Measurements from ENCODE around the gene SIGLEC5.
A peak's percentile ranks its signal among the peaks of the same experiment; 100 is the strongest.
"Not testable (repeated sequence)": the region's sequence is repeated elsewhere in the genome, so short reads cannot be mapped to it uniquely, and the experiment has no call there.

SIGLEC5 gene, protein sequence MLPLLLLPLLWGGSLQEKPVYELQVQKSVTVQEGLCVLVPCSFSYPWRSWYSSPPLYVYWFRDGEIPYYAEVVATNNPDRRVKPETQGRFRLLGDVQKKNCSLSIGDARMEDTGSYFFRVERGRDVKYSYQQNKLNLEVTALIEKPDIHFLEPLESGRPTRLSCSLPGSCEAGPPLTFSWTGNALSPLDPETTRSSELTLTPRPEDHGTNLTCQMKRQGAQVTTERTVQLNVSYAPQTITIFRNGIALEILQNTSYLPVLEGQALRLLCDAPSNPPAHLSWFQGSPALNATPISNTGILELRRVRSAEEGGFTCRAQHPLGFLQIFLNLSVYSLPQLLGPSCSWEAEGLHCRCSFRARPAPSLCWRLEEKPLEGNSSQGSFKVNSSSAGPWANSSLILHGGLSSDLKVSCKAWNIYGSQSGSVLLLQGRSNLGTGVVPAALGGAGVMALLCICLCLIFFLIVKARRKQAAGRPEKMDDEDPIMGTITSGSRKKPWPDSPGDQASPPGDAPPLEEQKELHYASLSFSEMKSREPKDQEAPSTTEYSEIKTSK

DNA sequence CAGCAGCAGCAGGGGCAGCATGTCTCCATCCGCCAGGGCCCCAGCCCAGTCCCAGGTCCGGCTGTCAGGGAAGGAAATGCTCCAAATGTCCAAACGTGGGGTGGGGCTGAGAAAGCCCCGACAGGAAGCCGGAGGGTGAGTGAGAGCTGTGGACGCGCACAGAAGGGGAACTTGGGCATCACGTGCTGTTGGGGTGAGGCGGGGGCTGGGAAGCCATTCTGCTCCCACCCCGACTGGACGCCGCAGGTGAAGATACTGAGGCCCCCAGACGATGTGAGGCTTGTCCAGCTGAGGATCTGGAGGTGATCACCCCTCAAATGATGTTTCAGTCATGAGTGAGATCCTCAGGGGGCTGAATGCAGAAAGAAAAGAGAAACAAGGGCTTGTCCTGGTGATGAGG is at the start of gene SIGLEC5:
SIGLEC5 (minus strand) TSS at position 87 of the 400 bp plus-strand sequence; CDS start at position 21, 66 bp downstream.
- DNase-seq: not testable (repeated sequence)

DNA sequence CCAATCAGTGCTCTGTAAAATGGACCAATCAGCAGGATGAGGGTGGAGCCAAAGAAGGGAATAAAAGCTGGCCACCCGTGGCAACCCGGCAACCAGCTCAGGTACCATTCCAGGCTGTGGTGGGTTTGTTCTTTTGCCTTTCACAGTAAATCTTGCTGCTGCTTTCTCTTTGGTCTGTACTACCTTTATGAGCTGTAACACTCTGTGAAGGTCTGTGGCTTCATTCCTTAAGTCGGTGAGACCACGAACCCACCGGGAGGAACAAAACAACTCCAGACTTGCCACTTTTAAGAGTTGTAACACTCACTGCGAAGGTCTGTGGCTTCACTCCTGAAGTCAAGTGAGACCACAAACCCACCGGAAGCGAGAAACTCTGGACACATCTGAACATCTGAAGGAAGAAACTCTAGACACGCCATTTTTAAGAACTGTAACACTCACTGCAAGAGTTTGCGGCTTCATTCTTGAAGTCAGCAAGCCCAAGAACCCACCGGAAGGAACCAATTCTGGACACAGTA is 46.4 kb upstream of the SIGLEC5 start:
- DNase-seq: no peak

DNA sequence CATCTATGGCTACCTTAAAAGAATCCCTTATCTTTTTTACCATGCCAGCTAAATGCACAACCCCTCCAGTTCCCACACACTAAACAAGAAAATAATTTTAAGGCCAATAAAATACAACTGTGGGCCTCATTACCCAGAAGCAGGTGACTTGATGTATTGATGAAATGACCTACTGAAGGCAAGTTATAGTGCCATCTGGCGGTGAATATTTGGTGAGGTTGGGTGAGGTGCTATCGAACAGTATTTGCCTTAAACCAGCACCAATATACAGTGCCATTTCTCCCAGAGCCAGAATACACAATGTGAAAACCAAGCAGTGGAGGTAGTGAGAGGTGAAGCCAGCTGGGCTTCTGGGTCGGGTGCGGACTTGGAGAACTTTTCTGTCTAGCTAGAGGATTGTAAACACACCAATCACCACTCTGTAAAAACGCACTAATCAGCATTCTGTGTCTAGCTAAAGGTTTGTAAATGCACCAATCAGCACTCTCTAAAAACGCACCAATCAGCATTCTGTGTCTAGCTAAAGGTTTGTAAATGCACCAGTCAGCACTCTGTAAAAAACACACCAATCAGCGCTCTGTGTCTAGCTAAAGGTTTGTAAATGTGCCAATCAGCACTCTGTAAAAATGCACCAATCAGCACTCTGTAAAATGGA is 45.8 kb upstream of the SIGLEC5 start:
- not testable (repeated sequence) for DNase-seq

DNA sequence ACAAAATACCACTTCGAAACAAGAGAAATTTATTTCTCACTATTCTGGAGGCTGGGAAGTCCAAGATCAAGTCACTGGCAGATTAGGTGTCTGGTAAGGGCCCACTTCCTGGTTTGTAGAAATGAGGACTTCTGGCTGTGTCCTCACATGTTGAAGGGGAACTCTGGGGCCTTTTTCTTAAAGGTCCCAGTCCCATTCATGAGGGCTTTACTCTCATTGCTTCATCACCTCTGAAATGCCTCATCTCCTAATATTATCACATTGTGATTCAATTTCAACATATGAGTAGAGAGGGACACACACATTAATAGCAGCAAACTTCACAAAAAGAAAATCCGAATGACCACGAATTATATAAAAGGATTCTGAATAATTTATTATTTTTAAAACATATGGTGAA is 38.0 kb upstream of the SIGLEC5 start:
- no peak for DNase-seq

DNA sequence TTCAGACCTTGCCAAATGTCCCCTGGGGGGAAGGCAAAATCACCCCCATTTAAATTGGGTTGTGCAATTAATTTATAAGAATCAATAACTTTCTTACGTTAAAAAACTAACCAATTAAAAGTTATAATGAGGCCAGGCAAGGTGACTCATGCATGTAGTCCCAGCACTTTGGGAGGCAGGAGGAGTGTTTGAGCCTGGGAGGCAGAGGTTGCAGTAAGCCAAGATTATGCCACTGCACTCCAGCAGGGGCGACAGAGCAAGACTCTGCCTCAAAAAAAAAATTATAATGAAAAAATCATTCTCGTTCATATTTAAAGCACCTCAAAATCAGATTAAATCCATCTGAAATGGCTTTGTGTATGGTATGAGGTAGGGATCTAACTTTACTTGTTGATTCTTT is 34.8 kb upstream of the SIGLEC5 start:
- DNase-seq: no peak

DNA sequence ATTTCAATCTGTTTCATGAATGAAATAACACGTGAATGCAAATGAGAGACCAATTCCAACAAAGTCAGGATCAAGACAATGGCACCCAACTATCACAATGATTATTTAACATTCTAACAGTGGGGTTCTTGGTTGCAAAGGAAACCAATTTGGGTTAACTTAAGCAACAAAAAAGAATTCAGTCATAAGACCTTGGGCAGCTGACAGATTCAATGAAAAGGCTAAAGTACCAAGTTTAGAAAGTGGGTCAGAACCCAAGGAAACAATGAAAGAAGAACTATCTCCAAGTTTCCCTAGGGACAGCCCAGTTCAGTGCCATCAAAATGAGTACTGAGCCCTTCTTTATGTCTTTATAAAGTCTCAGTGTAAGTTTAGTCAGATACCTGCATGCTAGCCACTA is 33.9 kb upstream of the SIGLEC5 start:
- DNase-seq: no peak

DNA sequence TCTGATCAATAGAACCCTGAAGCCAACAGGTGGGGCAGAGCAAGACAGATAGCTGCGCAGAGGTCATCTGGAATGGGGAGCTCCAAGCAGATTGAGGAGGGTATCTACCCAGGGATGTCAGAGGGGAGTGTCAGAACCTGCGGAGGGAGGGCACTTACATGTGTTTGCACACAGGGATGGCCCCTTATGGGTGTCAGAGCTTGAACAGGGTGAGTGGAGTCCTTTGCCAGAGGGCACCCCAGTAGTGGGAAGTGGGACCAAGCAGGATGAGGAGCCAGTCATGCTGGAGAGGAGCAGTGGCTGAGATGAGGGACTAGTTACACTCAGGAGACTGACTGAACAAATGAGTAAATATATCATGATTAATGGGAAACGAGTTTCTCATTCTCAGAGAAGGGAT is 33.4 kb upstream of the SIGLEC5 start:
- no peak for DNase-seq

DNA sequence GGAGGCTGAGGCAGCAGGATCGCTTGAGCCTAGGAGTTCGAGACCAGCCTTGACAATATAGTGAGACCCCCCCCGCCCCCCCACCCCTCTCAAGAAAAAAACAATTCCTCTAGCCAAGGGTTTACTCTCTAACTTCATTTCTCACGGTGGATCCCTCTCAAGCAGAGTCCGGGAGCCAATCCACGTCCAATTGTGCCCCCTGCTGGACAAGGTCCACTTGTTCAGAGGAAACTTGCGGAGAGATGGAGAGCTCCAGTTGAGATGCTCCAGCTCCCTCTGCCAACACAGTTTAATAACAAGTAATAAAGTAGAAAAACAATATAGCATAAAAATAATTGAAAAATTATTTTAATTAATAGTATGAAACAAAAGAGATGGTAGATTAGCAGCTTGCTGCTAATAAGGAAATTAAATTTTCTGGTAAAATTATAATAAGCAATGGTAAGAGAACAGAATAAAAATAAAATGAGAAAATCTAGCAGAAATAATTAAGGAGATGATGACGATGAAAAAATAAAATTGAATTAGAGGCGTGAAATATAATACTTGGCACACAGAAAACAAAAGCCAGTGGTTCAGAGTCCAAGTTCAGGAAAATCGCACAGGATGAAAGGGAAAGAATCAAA is 30.9 kb upstream of the SIGLEC5 start:
- DNase-seq: peak; percentile 77

DNA sequence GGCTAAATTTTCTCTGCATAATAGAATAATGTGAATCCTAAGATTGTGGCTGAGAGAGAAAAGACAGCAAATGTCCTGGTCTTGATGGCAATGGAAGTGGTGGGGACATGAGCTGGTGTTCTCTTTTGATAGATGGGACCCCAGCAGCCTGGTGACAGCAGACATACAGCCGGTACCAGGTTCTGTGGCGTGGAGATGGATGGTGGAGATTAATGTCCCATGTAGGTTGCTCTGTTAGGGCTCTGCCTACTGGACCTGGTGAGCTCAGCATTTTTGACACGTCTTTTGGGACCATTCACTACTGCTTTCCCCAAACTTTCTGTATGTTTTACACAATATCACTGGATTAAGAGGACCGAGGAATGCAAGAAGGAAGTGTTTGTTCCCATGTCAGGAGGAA is 24.6 kb upstream of the SIGLEC5 start:
- DNase-seq: no peak

DNA sequence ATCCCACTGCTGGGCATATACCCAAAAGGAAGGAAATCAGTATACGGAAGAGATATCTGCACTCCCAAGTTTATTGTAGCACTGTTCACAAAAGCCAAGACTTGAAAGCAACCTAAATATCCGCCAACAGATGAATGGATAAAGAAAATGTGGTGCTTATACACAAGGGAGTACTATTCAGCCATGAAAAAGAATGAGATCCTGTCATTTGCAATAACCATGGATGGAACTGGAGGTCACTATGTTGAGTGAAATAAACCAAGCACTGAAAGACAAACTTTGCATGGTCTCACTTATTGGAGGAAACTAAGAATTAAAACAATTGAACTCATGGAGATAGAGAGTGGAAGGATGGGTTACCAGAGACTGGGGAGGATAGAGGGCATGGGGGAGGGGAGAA is 23.0 kb upstream of the SIGLEC5 start:
- DNase-seq: no peak

DNA sequence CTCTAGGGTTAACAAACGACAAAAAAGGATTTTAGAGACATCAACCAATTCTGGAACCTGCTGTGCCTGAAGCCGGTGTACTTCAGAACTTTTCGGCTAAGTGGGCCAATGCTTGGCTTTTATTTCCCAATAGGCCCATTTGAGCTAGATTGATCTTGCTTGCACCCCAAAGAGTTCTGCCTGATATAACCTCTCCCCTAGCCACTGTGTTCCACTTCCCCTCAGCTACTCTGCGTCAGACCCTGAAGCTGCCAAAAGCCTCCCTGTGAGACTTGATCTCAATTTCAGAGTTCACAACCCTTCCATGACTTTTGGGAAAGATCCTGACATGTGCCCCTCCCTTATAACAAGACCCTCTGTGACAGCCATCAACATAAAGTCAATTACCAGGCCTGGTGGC is 22.1 kb upstream of the SIGLEC5 start:
- DNase-seq: no peak

DNA sequence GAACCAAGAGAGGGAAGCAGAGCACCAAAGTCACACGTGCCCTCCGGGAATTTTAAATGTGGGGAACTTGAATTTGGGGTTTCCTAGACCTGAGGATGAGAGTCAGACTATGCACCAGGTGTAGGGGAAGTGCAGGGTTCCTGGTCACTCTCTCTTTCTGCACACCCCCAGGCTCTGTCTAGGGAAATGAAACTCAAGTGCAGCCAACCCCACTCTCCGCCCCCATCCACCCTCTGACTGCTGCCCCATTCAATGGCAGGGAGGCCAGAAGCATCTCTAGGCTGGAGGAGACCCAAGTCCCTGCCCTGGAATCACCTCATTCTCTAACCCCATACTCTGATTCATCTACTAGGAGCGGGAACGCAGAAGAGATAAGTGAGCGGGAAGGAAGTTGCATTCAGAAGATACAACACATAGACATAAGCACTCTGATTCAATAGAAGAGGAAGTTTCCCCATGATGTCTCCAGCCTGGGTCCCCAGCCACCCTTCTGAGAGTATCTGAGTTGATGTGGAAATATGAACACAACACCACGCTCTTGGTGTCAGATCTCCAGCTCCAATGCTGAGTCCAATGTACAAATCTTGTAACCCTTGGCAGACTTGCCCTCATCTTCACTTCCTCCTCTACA is 21.1 kb upstream of the SIGLEC5 start:
- no peak for DNase-seq

DNA sequence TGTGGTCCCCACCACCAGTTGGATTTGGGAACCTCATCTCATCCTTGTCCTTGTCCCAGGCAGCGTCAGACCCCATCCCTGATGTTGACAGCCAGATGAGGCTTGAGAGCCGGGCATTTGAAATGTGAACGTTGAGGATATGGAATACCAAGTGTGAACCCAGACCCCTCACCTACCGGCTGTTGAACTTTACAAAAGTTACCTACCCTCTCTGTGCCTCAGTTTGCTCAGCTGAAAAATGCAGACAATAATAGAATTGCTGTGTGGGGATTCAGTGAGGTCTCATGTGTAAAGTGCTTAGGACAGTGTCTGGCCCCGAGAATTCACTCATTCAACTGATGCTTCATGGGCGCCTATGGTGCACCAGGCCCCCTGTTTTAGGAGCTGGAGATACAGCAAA is 17.1 kb upstream of the SIGLEC5 start:
- no peak for DNase-seq

DNA sequence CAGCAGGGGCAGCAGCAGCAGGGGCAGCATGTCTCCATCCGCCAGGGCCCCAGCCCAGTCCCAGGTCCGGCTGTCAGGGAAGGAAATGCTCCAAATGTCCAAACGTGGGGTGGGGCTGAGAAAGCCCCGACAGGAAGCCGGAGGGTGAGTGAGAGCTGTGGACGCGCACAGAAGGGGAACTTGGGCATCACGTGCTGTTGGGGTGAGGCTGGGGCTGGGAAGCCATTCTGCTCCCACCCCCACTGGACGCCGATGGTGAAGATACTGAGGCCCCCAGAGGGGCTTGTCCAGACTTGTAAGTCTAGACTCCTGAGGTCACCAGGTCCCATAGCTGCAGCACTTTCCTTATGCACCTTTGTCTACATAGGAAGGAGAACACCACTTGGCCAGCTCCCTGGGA is 16.5 kb upstream of the SIGLEC5 start, which contains the start of gene SIGLEC14:
SIGLEC14 (minus strand) TSS at position 96 of the 400 bp plus-strand sequence; CDS start at position 30, 66 bp downstream.
- DNase-seq: not testable (repeated sequence)

DNA sequence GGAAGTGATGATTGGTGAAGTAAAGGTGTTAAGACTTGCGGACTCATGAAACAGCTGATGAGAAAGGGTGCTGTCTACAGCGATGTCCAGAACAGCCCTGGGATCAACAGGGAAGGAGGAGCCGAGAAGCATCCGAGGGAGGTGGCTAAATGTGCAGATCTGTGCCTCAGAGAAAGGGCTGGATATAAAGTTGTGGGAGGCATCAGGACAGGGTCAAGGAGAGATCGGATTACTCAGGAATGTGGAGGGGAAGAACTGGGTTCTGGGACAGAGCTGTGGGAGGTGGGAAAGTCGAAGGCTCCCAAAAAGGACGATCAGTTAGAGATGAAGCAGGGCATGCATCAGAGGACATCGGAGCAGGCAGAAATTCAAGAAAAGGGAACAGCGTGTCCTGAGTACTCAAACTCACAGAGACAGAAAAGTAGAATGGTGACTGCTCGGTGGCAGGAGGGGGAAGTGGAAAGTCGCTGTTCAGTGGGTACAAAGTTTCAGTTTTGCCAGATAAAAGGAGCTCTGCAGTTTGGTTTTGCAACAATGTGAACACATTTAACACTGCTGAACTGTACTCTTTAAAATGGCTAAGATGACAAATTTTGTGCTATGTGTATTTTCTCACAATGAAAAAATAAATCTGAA is 14.6 kb upstream of the SIGLEC5 start:
- no peak for DNase-seq

DNA sequence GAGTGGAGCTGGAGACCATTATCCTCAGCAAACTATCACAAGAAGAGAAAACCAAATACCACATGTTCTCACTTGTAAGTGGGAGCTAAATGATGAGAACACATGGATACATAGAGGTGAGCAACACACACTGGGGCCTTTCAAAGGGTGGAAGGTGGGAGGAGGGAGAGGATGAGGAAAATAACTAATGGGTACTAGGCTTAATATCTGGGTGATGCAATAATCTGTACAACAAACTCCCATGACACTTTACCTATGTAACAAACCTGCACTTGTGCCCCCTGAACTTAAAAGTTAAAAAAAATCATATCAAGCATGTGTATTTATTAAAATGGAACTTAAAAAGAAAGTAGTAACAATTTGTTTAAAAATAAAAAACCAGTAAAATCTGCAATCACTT is 11.4 kb upstream of the SIGLEC5 start:
- DNase-seq: no peak

DNA sequence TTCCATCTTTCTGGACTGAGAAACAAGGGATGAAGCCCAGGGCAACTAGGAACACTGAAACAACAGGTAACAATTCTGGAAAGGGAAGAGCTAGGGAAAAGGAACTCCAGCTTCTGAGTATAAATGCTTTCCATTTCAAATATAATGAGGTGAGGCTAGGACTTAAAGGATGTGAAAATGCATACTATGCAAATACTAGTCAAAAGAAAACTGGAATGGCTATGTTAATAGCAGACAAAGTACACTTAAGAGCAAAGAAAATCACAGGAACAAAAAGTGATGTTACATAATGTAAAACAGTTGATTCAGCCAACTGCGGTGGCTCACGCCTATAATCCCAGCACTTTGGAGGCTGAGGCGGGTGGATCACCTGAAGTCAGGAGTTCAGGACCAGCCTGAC is 10.2 kb upstream of the SIGLEC5 start:
- no peak for DNase-seq

DNA sequence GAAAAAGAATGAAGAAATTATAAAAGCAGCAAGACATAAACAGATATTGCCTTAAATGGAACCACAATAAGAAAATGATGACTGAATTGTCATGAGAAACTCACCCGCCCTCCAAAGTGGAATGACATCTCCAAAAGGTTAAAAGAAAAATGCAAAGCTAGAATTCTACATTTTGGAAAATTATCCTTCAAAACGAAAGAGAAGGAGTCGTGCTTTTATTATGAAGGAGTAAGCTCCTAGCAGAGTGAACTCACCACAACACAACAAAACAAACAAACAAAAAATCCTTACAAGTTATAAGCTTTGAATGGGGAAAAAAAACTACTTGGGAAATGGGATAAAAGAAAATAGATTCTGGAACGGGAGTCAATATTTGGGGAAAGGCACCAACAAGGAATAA is 9.7 kb upstream of the SIGLEC5 start:
- no peak for DNase-seq

DNA sequence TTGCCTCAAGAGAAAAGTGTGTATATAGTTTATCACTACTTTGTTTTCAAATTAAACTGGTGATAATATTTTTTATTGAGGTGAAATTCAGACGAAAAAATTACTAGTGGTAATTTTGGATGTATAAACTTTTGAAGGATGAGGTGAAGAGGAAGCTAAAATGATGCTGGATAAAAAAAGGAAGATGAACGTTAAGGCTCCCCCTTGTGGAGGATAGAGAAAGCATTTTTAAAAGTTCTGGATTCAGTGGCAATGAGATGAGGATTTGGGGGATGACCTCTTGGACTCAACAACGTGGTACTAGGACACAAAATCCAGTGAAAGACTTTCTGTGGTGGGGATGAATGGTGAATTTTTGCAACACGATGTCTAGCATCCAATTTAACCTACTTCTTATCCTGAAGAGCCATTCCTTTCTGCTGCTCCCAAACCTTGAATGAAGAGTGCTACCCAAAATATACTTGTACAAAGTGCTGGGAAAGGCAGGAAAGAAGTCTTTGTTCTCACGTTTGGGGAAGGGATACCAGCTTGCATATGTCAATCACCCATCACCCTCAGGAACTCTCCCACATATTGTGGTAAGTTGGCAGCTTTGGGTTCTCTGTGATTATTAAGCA is 7.3 kb upstream of the SIGLEC5 start:
- DNase-seq: no peak

DNA sequence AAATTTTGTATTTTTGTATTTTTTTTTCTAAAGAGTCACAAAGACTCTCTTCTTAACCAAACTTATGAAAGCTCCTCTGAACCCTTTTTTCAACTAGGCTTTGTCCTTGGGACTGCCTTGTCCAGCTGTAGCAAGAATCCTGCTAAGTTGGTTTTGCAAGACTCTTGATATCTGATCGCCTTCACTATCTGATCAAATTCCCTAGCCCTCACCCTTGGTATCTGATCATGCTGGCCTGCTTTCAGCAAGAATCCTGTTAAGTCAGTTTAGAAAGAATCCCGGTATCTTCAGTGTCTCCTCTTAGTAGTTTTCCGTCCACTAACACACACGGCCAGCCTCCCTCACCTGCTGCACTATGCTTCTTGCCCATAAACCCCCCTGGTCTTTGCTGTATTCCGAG is 1.9 kb upstream of the SIGLEC5 start:
- no peak for DNase-seq

DNA sequence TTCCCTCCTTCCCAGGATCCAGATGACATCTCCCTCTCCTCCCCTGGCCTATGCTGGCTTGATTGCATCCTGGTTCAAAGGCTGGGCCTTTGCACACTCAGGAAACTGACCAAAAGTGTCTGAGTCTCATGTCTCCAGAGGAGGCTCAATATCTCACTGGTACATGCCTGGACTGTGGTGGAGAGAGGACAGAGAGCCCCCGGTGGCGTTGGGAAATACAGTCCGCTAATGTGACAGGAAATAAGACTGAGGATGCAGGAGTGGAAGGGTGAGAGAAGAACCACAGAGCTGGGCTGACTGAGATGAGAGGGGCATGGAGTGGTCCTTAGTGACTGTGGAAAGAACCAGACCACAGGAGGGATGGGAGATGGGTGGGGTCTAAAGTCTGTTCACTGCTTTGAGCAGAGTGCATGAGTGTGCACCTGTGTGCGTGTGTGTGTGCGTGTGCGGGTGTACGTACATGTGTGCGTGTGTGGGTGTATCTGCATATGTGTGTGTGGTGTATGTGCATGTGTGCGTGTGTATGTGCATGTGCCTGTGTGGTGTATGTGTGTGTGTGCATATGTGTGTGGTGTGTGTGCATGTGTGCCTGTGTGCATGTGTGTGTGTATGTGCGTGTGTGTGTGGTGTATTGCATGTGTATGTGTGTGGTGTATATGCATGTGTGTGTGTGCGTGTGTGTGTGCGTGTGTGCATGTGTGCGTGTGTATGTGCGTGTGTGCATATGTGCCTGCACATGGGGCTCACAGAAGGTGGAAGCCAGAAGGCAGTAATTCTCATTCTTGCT is 1.9 kb downstream of the SIGLEC5 start:
- DNase-seq: no peak
